Loucy (cell line): ENCODE data around the gene LRTM1.

ENCODE experiments used
- H2AFZ ChIP-seq: fragments of 200-600 bp; sonication (generic); 2 replicates; pipeline ENCODE4 v1.6.0; 2016; ENCODE audit warnings: antibody characterized with exemption, mild to moderate bottlenecking, low read length, moderate library complexity
- H3F3A ChIP-seq: fragments of 200-600 bp; 2 replicates; pipeline ENCODE4 v1.6.0; 2016; ENCODE audit warnings: antibody characterized with exemption, low read depth, mild to moderate bottlenecking
- H3K27me3 ChIP-seq: fragments of 200-600 bp; sonication (generic); 2 replicates; pipeline ENCODE4 v1.6.1; 2014; ENCODE audit warnings: low read length, mild to moderate bottlenecking; ENCODE audit not compliant: insufficient read depth, poor library complexity, severe bottlenecking
- H3K36me3 ChIP-seq: fragments of 200-600 bp; sonication (generic); 2 replicates; pipeline ENCODE4 v1.6.1; 2016; ENCODE audit warnings: low read length; ENCODE audit not compliant: insufficient read depth
- H3K4me1 ChIP-seq: fragments of 200-600 bp; sonication (generic); 2 replicates; pipeline ENCODE4 v1.5.1; 2014; ENCODE audit warnings: low read length, mild to moderate bottlenecking; ENCODE audit not compliant: insufficient read depth, poor library complexity, severe bottlenecking
- H3K4me2 ChIP-seq: fragments of 200-600 bp; sonication (generic); 2 replicates; pipeline ENCODE4 v1.6.0; 2014; ENCODE audit warnings: antibody characterized with exemption, low read length, low read depth, mild to moderate bottlenecking; ENCODE audit not compliant: poor library complexity, severe bottlenecking
- H3K4me3 ChIP-seq: fragments of 200-600 bp; sonication (generic); 2 replicates; pipeline ENCODE4 v1.5.1; 2014; ENCODE audit warnings: low read length, mild to moderate bottlenecking, mixed read lengths; ENCODE audit not compliant: poor library complexity, severe bottlenecking
- H3K79me2 ChIP-seq: fragments of 200-600 bp; sonication (generic); 2 replicates; pipeline ENCODE4 v1.6.1; 2014; ENCODE audit warnings: low read length; ENCODE audit not compliant: insufficient read depth
- H3K9ac ChIP-seq: fragments of 200-600 bp; sonication (generic); 2 replicates; pipeline ENCODE4 v1.6.0; 2014; ENCODE audit warnings: mild to moderate bottlenecking, low read depth, low read length, moderate library complexity; ENCODE audit not compliant: poor library complexity, severe bottlenecking
- H3K9me2 ChIP-seq: fragments of 200-600 bp; sonication (generic); replicated peaks from 2 replicates; pipeline ENCODE4 v1.6.1; 2016; ENCODE audit warnings: low read depth, low read length, mixed read lengths
- H3K9me3 ChIP-seq: fragments of 200-600 bp; sonication (generic); 2 replicates; pipeline ENCODE4 v1.6.1; 2014; ENCODE audit warnings: mild to moderate bottlenecking, antibody characterized with exemption, low read length, low read depth; ENCODE audit not compliant: insufficient read depth
- H4K20me1 ChIP-seq: fragments of 200-600 bp; sonication (generic); 2 replicates; pipeline ENCODE4 v1.6.0; 2014; ENCODE audit warnings: antibody characterized with exemption, low read length, mild to moderate bottlenecking; ENCODE audit not compliant: insufficient read depth, poor library complexity, severe bottlenecking
- CTCF ChIP-seq: fragments of 200-600 bp; sonication (generic); conservative IDR thresholded peaks from 2 replicates; pipeline ENCODE4 v1.5.1; 2014; ENCODE audit warnings: mild to moderate bottlenecking, antibody characterized with exemption, low read length
- EZH2phosphoT487 ChIP-seq: fragments of 200-600 bp; IDR thresholded peaks from 2 replicates; pipeline ENCODE4 v1.6.1; 2018; ENCODE audit warnings: antibody characterized with exemption, mild to moderate bottlenecking, moderate library complexity, borderline replicate concordance

Gene LRTM1

DNA sequence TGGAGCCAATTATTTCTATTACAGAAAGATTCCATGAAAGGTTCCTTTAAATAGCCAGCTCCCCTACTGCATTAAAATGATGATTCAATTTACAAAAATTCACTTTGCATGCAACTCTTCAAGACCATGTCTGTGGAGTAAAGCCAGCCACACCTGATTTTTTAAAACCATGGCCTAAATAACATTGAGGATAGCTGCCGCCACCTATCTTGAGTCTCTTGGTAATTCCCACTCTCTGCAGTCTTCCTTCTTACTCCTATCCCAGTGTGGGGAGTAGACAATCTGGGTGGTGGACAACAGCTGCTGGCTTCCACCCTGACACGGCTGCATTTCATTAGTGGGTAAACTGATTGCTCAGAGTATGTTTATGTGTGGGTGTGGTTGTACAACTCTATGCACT is 10.7 kb downstream of the LRTM1 start:
- H3K4me1 ChIP-seq, result no peaks in the 10 kb centered on the region
- no peak overlapping the region for H3K4me2 ChIP-seq
- no peaks in the 10 kb centered on the region for H3K79me2 ChIP-seq
- no peaks in the 10 kb centered on the region for H4K20me1 ChIP-seq
- H3K9me2 ChIP-seq, result no peaks in the 10 kb centered on the region
- no peaks in the 10 kb centered on the region for H3F3A ChIP-seq
- no peaks in the 10 kb centered on the region for H3K27me3 ChIP-seq
- no peaks in the 10 kb centered on the region for H3K9me3 ChIP-seq
- no peak overlapping the region for H2AFZ ChIP-seq
- H3K36me3 ChIP-seq, result no peaks in the 10 kb centered on the region
- H3K4me3 ChIP-seq, result no peak overlapping the region
- no peak overlapping the region for H3K9ac ChIP-seq
- no peak for TF ChIP-seq EZH2phosphoT487
- TF ChIP-seq CTCF, result no peak

- Histone ChIP-seq H3K4me3 (no peak overlapping the region), H3K9me3 (no peaks in the 10 kb centered on the region), H3K27me3 (no peaks in the 10 kb centered on the region), H3K9me2 (no peaks in the 10 kb centered on the region), H3K4me2 (no peak overlapping the region), H3K4me1 (no peaks in the 10 kb centered on the region), H3F3A (no peaks in the 10 kb centered on the region), H3K9ac (no peak overlapping the region), H3K36me3 (no peaks in the 10 kb centered on the region), H2AFZ (no peak overlapping the region), H3K79me2 (no peaks in the 10 kb centered on the region), H4K20me1 (no peaks in the 10 kb centered on the region)
- no peak for TF ChIP-seq EZH2phosphoT487
- TF ChIP-seq CTCF, result no peak
Observed at GRCh38 chr3:54916732-54917131, 11.1 kb downstream of the LRTM1 start.

DNA sequence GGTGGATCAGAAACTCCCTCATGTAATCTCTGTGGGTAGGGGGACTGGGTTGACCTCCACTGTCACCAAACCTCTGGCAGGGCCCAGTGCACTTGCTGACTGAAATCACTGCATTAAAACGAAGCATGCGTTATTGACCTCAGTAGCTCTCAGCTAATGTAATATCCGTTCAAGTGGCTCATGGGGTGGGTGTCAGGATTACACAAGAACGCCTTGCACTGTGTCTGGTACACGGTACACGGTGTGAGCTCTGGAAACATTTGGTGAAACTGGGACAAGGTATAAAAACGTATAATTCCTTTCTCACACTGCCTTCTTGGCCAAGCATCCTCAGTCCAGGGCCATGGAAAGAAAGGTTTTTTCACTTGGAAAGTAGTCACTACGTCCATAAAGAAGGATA is 11.9 kb downstream of the LRTM1 start:
- no peaks in the 10 kb centered on the region for H3K9me2 ChIP-seq
- no peak overlapping the region for H3K4me3 ChIP-seq
- no peaks in the 10 kb centered on the region for H3K27me3 ChIP-seq
- H3K4me1 ChIP-seq, result no peaks in the 10 kb centered on the region
- no peaks in the 10 kb centered on the region for H3K36me3 ChIP-seq
- no peak overlapping the region for H3K4me2 ChIP-seq
- no peaks in the 10 kb centered on the region for H3K9me3 ChIP-seq
- H3K9ac ChIP-seq, result no peak overlapping the region
- H2AFZ ChIP-seq, result no peak overlapping the region
- H4K20me1 ChIP-seq, result no peaks in the 10 kb centered on the region
- H3K79me2 ChIP-seq, result no peaks in the 10 kb centered on the region
- TF ChIP-seq EZH2phosphoT487 (no peak), CTCF (no peak)
- H3F3A ChIP-seq, result no peaks in the 10 kb centered on the region
